Breast epithelium (tissue), 4 donors: Measurements from ENCODE around the gene GRIN1. TPM values are rescaled to one million over a fixed set of nuclear protein-coding genes. Genes with fewer than 3 reads are reported as not detected.

Experiments used
- DNase-seq, 2 donors: peaks; one replicate each; pipeline ENCODE4 v3.0.0-alpha.2; 2019; ENCODE audit warnings: low spot score in 2 of 2
- H3K27ac ChIP-seq, 2 donors: fragments of 200-600 bp; sonication (generic) in 1 of 2; one replicate each; pipeline ENCODE4 v1.5.1; 2016 to 2019; ENCODE audit warnings: mild to moderate bottlenecking in 1 of 2
- H3K27me3 ChIP-seq, 2 donors: fragments of 200-600 bp; sonication (generic) in 1 of 2; one replicate each; pipeline versions ENCODE4 v1.5.1 to v1.6.0; 2017 to 2019; ENCODE audit warnings: control low read depth in 1 of 2, mild to moderate bottlenecking in 1 of 2
- H3K36me3 ChIP-seq: fragments of 200-600 bp; one replicate; pipeline ENCODE4 v1.5.1; 2019
- H3K4me1 ChIP-seq, 2 donors: fragments of 200-600 bp; sonication (generic); one replicate each; pipeline ENCODE4 v1.5.1; 2016 to 2019; ENCODE audit warnings: control low read depth in 1 of 2
- H3K4me3 ChIP-seq, 3 donors: fragments of 200-600 bp; sonication (generic); 1 replicate in 2 of 3; 2 replicates in 1 of 3; pipeline ENCODE4 v1.5.1; 2016 to 2019; ENCODE audit warnings: mild to moderate bottlenecking in 3 of 3, moderate library complexity in 2 of 3
- H3K9me3 ChIP-seq, 2 donors: fragments of 200-600 bp; sonication (generic) in 1 of 2; one replicate each; pipeline ENCODE4 v1.5.1; 2016 to 2019; ENCODE audit warnings: control low read depth in 1 of 2
- POLR2A ChIP-seq: fragments of 450-650 bp; IDR thresholded peaks from one replicate; pipeline ENCODE4 v1.6.1; 2016; ENCODE audit warnings: antibody characterized with exemption, mild to moderate bottlenecking, moderate library complexity
- POLR2AphosphoS5 ChIP-seq, 3 donors: sonication (generic); formaldehyde crosslinking; IDR thresholded peaks; one replicate each; pipeline ENCODE4 v1.6.1; 2017; ENCODE audit warnings: antibody characterized with exemption in 3 of 3
- intact Hi-C: fragments of 100-400 bp; cut with DNase I; formaldehyde crosslinking; loops from one replicate; pipeline ENCODE4 v1.15.1; 2023; ENCODE audit warnings: low total_unique reads
- total RNA-seq, 3 donors: library from RNA; depleted of rRNA; stranded (reverse); fragments of >200 nt; gene quantifications; one replicate each; pipeline ENCODE4 v1.1.0, GENCODE V29; 2016
- TF ChIP-seq, protein P1 (sequence below), 3 donors: fragments of 450-650 bp; IDR thresholded peaks; one replicate each; pipeline ENCODE4 v1.5.1; 2016 to 2017; ENCODE audit warnings: antibody characterized with exemption in 3 of 3, mild to moderate bottlenecking in 3 of 3, moderate library complexity in 3 of 3

GRIN1 gene
- total RNA-seq, 3 donors from 2014 or later: 1.3 to 1.9 TPM; not detected in 1

DNA sequence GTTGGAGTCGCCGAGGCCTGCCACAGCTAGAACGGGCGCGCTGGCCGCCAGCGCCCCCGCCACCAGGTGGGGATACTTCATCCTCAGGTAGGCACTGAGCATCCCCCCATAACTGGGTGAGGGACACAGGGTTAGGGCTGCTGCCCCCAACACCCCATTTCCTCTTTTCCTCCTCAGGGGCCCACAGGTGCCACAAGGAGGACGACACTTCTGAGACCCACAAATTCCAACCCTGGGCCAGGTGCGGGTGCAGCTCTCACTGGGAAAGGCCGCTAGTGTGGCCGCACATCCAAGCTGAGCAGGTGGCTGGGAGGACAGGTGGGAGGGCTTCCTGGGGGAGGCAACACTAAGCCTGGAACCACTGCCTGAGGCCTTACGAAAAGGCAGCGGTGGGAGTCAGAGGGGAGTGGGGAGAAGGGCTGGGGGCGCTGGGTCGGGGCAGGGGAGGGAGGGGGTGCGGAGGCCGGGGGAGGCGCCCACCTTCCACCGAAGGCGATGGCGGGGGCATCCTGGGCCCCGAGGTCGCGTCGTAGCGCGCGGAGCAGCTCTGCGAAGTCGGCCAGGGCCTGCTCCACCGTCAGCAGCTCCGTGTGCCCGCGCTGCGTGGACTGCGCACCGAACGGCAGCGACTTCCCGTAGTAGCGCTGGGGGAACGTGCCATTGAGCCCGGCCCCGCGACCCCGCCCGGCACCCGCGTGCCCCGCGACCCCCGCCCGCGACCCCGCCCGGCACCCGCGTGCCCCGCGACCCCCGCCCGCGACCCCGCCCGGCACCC lies 25.4 kb upstream of the GRIN1 start:
- DNase-seq: no peak

GRCh38 chr9:137114220-137114612 lies 24.7 kb upstream of the GRIN1 start:
- TF ChIP-seq, protein P1, sequence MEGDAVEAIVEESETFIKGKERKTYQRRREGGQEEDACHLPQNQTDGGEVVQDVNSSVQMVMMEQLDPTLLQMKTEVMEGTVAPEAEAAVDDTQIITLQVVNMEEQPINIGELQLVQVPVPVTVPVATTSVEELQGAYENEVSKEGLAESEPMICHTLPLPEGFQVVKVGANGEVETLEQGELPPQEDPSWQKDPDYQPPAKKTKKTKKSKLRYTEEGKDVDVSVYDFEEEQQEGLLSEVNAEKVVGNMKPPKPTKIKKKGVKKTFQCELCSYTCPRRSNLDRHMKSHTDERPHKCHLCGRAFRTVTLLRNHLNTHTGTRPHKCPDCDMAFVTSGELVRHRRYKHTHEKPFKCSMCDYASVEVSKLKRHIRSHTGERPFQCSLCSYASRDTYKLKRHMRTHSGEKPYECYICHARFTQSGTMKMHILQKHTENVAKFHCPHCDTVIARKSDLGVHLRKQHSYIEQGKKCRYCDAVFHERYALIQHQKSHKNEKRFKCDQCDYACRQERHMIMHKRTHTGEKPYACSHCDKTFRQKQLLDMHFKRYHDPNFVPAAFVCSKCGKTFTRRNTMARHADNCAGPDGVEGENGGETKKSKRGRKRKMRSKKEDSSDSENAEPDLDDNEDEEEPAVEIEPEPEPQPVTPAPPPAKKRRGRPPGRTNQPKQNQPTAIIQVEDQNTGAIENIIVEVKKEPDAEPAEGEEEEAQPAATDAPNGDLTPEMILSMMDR (IDR thresholded peaks at IDR 0.05): no peak
- TF ChIP-seq POLR2AphosphoS5 (IDR thresholded peaks at IDR 0.05) (no peak), POLR2A (no peak)
- no peak for DNase-seq
- intact Hi-C loops: loop anchor here (10.0 kb wide), 1 partner anchor 121 kb away; the partner anchor contains the start of gene SLC34A3

More for the DNA sequence above, 25.4 kb upstream of the GRIN1 start:
- Histone ChIP-seq H3K4me3 (peak overlapping the region; percentile 78 to 81 (median 80)), H3K27me3 (no peaks in the 10 kb centered on the region), H3K4me1 (no peaks in the 10 kb centered on the region), H3K27ac (no peak overlapping the region), H3K36me3 (no peaks in the 10 kb centered on the region), H3K9me3 (no peaks in the 10 kb centered on the region)
- intact Hi-C loops: loop anchor here (10.0 kb wide), 1 partner anchor 121 kb away; the partner anchor contains the start of gene SLC34A3
- TF ChIP-seq, protein P1 (IDR thresholded peaks at IDR 0.05): no peak
- no peak for TF ChIP-seq POLR2A
- TF ChIP-seq POLR2AphosphoS5 (IDR thresholded peaks at IDR 0.05): no peak

DNA sequence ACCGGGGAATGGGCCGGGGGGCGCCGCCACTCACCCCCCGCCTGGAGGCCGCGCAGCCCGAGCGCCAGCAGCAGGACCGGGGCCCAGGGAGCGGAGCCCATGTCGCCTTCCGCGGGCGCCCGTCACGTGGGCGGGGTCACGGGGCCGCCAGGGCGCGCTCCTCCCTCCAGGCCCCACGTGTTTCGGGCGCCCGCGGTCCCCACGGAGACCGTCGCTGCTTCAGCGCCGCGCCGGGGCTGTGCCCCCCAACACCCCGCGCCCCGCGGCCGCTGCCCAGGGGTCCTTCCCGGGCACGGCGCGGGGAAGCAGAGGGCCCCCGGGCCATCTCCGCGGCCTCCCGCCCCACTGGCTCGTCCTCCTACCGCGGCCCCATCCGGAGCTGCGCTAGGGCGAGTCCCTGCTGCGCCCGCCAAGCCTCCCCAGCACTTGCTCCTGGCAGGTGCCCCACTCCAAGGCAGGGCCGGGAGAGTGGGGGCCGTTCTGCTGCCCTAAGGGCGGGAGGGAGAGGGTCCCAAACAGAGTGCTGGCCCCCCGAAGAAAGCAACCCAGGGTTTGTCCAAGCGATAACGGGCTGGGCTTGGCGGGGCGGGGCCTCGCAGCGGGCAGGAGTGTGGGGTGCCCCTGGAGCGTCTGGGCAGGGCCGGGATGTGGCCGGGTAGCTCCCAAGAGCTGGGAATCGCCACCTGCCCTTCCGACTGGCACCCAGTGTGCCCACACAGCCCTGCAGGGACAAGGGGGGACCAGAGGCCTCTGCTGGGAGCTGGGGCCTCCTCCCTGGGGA lies 24.2 kb upstream of the GRIN1 start, which contains the start of gene DPP7:
DPP7 (minus strand) TSS at position 121 of the 781 bp plus-strand sequence; CDS start at position 101, 20 bp downstream.
- peak within 1 kb of the TSS; percentile 78 to 81 (median 80) for H3K4me3 ChIP-seq
- TF ChIP-seq POLR2A (no peak), POLR2AphosphoS5 (IDR thresholded peaks at IDR 0.05) (peak in 1 of 3 donors; percentile 23)
- TF ChIP-seq, protein P1 (IDR thresholded peaks at IDR 0.05): no peak
- no peaks in the 10 kb centered on the region for H3K36me3 ChIP-seq
- no peaks in the 10 kb centered on the region for H3K9me3 ChIP-seq
- H3K27me3 ChIP-seq: no peaks in the 10 kb centered on the region
- no peaks in the 10 kb centered on the region for H3K4me1 ChIP-seq
- intact Hi-C loops: loop anchor here (10.0 kb wide), 1 partner anchor 120 kb away; the partner anchor contains the start of gene SLC34A3
- DNase-seq: peak in 1 of 2 donors; percentile 42
- no peak within 1 kb of the TSS for H3K27ac ChIP-seq

More at GRCh38 chr9:137114220-137114612, 24.7 kb upstream of the GRIN1 start:
- Histone ChIP-seq H3K36me3 (no peaks in the 10 kb centered on the region), H3K4me1 (no peaks in the 10 kb centered on the region), H3K9me3 (no peaks in the 10 kb centered on the region), H3K27me3 (no peaks in the 10 kb centered on the region), H3K27ac (no peak overlapping the region), H3K4me3 (peak overlapping the region; percentile 78 to 81 (median 80))

DNA sequence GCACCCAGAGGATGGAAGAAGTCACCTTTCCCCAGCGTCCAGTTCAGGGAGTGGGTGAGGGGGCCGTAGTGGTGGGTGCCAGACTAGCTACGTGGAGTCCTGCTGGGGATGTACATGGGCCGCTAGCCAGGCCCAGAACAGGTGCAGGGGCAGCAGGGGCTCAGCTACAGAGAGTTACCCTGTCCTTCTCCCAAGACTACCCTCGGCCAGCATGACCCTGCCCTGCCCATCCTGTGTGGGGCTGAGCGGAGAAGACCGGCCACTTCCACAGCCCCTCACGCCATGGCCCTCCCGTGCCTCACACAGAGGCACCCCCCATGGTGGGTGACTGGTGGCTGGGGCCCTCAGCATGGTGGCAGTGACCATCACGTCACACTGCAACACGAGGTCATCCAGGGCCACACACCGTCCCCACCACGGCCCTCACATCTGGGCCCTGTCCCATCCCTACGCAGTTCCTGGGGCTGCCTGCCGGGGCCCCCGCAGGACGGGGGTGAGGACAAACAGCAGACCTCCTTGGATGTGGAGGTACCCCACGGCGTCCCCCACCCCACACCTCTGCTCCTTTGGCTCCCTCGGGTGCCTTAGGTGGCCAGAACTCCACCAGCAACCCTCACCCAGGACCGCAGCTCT lies 23.4 kb upstream of the GRIN1 start:
- no peaks in the 10 kb centered on the region for H3K9me3 ChIP-seq
- intact Hi-C loops: loop anchor here (2.0 to 10.0 kb wide), 3 partner anchors 29 to 119 kb away; partner anchors contain the start of genes MAN1B1 and SLC34A3
- no peaks in the 10 kb centered on the region for H3K27me3 ChIP-seq
- peak overlapping the region in 2 of 3 donors; percentile 80 to 81 for H3K4me3 ChIP-seq
- no peak for DNase-seq
- TF ChIP-seq POLR2A: no peak
- TF ChIP-seq, protein P1 (IDR thresholded peaks at IDR 0.05): no peak
- no peak for TF ChIP-seq POLR2AphosphoS5 (IDR thresholded peaks at IDR 0.05)
- no peak overlapping the region for H3K27ac ChIP-seq
- no peaks in the 10 kb centered on the region for H3K4me1 ChIP-seq
- H3K36me3 ChIP-seq: no peaks in the 10 kb centered on the region
